ENCODE measurements around the gene ERMN.
"Not testable (repeated sequence)": the region's sequence is repeated elsewhere in the genome, so short reads cannot be mapped to it uniquely, and the experiment has no call there.

ERMN gene

DNA sequence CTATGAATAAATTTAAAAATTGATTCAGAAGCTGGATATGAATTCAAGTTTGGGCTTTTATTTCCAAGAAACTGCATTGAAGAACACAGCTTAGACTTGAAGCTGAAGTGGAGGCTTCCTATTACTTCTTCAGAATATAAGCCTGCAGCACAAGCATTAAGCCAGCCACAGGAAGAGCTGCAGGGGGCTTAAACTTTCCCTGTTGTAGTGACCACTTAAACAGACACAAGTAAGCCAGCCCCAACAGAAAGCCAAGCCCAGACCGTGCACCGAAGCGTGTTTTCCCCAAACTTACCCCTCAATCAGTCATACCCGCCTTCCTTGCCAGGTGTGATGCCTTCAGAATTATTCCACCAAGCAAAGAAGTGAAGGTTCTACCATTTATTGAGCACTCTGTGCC, 28.7 kb downstream of the ERMN start:
- no peak for DNase-seq (ENCODE audit: low read depth in 3 of 3, low spot score in 1 of 3)

DNA sequence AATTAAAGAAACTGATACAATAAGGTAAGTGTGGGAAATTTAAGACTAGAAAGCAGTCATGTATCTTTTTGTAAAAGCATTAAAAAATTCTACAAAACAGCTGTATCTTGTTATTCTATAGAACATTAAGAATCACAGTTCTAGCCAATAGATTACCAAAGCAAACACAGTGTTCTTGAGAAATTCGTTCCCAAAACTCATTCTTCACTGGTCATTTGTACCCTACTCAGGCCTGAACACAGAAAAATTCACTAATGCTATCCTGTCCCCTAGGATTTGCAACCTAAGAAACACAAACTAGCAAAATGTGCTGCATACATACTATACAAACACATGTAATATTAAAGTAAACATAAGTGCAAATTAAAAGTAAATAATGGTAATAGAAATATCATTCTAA, 29.1 kb downstream of the ERMN start:
- no peak for DNase-seq (ENCODE audit: low read depth in 3 of 3, low spot score in 1 of 3)

DNA sequence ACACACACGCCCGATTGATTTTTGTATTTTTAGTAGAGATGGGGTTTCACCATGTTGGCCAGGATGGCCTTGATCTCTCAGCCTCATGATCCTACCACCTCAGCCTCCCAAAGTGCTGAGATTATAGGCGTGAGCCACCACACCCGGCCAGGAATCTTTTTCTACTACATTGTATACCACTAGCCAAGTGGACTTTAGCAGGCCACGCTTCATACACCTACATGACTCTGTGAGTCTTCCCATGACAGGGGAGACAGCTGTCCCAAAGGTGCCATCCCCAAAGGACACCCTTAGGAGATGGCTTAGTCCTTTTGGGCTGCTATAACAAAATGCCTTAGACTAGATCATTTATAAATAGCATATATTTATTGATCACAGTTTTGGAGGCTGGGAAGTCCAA, 32.8 kb downstream of the ERMN start:
- DNase-seq (ENCODE audit: low read depth in 3 of 3, low spot score in 1 of 3): no peak

DNA sequence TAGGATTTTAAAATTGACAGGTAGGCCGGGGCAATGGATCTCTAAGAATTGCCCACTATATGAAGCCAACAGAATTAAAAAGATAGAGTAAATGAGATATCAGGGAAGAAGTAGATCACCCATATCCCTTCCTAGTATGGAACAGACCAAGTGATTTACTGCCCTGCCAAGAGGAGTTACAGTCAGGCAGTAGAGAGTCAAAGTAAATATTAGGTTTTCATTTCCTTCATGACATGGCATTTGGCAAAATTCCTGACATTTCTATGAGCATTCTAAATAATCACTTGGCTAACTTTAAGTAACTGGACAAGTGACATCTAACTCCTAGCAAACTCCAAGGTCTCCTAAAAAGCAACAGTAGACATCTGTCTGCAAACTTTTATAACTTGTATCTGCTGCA, 34.6 kb downstream of the ERMN start:
- DNase-seq (ENCODE audit: low read depth in 3 of 3, low spot score in 1 of 3): no peak

DNA sequence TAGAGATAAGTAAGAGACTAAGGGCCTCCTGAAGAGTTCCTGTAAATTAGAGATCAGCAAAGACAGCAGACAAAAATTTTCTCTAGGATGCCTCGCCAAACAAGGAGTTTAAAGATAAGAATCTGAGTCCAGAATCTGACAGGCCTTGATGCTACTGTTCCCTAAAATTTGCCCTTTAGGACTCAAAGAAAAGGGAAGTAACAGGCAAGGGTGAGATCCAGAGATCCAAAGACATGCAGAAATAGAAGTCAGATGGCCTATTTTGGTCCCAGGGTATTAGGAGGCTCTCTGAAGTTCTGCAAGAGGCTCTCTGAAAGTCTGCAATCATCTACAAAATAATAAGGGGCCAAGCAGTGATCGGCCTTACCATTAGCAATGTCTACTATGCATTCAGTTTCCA, 35.1 kb downstream of the ERMN start:
- no peak for DNase-seq (ENCODE audit: low read depth in 3 of 3, low spot score in 1 of 3)

DNA sequence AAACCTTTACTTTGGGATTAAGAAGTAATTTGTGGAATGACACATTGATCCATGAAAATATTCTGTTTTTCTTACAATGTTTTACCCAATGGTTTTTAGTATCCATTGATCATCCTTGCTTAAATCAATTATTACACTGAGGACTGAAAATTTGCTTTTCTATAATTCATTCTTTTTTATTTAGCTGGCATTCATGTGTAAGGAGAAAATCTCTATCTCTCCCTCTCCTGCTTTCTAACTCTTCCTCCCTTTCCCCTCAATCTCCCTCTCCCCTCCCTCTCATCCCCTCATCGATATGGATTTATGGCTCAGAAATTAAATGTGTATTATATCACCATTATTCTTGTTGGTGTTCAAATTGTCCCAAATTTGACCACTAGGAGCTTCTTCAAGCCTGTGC, 38.5 kb downstream of the ERMN start:
- no peak for DNase-seq (ENCODE audit: low read depth in 3 of 3, low spot score in 1 of 3)

DNA sequence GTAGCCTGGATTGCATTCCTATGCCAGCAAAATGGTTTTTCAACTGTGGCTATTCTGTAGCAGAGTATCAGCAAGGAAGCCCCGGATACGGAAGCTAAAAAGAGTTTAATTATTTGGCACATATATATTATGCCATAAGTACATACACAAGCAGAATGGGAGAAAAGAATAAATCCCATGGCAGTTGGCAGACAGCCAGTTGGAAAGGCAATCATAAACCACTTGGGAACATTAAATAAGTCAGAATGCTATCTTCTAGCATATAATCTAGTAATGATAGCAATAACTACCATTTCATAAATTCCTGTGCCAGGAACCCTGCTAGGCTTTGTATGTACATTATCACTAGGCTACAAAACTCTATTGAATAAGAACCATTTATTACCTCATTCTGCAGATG, 42.2 kb downstream of the ERMN start:
- DNase-seq (ENCODE audit: low read depth in 3 of 3, low spot score in 1 of 3): no peak

DNA sequence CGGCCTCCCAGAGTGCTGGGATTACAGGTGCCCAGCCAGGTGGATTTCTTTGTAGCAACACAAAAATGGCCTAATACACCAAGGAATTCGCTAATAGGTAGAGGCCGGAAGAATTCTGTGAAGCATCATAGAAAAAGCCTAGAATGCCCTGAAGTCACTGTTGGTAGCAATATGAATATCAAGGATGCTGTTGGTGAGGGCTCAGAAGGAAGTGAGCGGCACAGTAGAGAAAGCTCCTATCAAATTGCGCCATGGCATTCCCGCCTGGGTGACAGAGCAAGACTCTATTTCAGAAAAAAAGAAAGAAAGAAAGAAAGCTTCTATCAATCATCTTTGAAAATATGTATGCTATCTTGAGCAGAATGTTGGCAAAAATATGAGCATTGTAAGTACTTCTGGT, 44.3 kb downstream of the ERMN start:
- DNase-seq (ENCODE audit: low read depth in 3 of 3, low spot score in 1 of 3): no peak

DNA sequence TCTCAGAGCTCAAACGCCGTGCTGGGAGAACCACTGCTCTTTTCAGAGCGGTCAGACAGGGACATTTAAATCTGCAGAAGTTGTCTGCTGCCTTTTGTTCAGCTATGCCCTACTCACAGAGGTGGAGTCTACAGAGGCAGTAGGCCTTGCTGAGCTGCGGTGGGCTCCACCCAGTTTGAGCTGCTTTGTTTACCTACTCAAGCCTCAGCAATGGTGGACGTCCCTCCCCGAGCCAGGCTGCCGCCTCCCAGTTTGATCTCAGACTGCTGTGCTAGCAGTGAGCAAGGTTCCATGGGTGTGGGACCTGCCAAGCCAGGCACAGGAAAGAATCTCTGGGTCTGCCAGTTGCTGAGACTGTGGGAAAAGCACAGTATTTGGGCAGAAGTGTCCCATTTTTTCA, 46.3 kb downstream of the ERMN start:
- DNase-seq (ENCODE audit: low read depth in 3 of 3, low spot score in 1 of 3): not testable (repeated sequence)

DNA sequence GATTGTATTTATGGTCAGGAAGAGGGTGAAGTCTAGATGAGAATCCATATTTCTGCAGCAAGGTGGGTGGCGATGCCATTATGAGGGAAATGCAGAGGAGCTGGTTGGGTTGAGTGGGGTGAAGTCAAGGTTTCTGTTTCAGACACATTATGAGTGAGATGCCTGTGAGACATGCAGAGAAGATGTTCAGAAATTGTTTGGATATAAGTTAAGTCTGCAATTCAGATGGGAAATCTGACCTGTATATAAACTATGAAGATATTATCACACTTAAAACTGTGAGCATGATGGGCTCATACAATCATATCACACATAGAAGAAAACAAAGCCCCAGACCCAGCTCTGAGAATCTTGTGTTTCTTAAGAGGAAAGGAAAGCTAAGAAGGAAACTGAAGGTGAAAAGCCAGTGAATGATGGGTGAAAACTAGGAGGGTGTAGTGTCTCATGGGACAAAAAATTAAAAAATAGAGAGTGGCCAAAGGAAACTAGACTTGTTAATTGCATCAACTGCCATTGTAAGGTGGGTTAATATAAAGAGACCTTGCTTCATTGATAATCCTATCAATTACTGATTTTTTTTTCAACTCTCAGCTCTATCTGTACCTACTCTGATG, 53.9 kb downstream of the ERMN start:
- DNase-seq (ENCODE audit: low read depth in 3 of 3, low spot score in 1 of 3): no peak

DNA sequence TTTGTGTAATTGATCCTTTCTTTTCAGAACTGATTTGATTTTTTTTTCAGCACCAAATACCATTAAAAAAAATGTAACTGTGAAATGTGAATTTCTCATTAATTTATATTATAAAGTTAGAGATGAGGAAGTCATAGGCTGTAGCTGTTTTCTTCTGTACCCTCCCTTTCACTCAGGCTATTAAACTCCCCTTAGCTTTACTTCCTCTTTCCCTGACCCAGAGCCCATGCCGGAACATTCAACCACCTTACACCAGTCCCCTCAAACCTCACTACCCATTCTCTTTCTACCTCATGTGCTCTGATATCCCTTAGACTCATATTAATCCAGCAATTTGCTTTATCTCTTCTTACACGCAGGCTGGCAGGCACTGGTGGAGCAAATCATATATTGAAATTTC, 55.7 kb downstream of the ERMN start:
- DNase-seq (ENCODE audit: low read depth in 3 of 3, low spot score in 1 of 3): no peak

DNA sequence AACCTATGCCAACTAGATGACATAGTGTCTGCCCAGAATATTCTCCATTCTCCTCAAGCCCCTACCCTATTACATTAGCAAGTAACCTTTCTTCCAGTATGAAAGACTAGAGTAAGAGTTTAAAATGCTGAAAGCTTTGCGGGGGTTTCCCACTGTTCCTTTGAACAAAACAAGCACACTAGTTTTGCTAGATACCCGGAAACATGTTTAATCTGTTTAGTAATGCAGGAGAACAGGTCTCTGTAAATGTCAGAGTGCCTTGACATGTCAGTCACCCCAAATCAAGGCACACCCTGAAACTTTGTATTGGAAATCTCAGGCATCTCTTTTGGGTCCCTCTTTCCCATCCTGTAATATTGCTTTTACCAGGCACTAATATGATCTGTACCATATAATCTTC, 56.6 kb downstream of the ERMN start:
- DNase-seq (ENCODE audit: low read depth in 3 of 3, low spot score in 1 of 3): no peak

Measured in stimulated activated CD4-positive, alpha-beta T cell treated with anti-CD3 and anti-CD28 coated beads, TNF-alpha, amount 100 ng/mL, for 1 hour (primary cell).